K562 (cell line): ENCODE results near the gene ARSD. TPM values are rescaled to one million over a fixed set of nuclear protein-coding genes. Genes with fewer than 3 reads are reported as not detected.

Source experiments
- ADNP ChIP-seq: fragments of 200-800 bp; sonication (Bioruptor generic); IDR thresholded peaks from 2 replicates; pipeline ENCODE4 v1.6.1; 2016; ENCODE audit warnings: missing genetic modification characterization, missing compliant biosample characterization
- MGA ChIP-seq: fragments of 450-650 bp; IDR thresholded peaks from 2 replicates; pipeline ENCODE4 v1.6.1; 2016; ENCODE audit warnings: mild to moderate bottlenecking, moderate library complexity
- NCOA1 ChIP-seq: fragments of 450-650 bp; IDR thresholded peaks from 2 replicates; pipeline ENCODE4 v1.6.1; 2016; ENCODE audit warnings: low read depth
- SRSF7 ChIP-seq: fragments of 200-400 bp; formaldehyde crosslinking; optimal IDR thresholded peaks from 2 replicates; pipeline ENCODE3; 2017; ENCODE audit warnings: mild to moderate bottlenecking, low read depth, low read length
- STAT5A ChIP-seq: IDR thresholded peaks from 2 replicates; pipeline ENCODE4 v1.6.1; 2012; ENCODE audit warnings: low read length, inconsistent platforms, borderline replicate concordance
- ZNF143 ChIP-seq: sonication (generic); formaldehyde crosslinking; IDR thresholded peaks from 2 replicates; pipeline ENCODE4 v1.9.0; 2022; ENCODE audit warnings: mild to moderate bottlenecking, missing genetic modification reagents
- ZNF586 ChIP-seq: fragments of 450-650 bp; formaldehyde crosslinking; conservative IDR thresholded peaks from 2 replicates; pipeline ENCODE4 v1.4.0; 2020; ENCODE audit warnings: mild to moderate bottlenecking, moderate library complexity
- polyA plus RNA-seq, 8 experiments: library from polyadenylated mRNA; depleted of rRNA in 4 of 8; stranded (reverse) in 5 of 8; unstranded in 3 of 8; fragments of >200 nt; fragmentation: Nextera tagmentation in 2 of 8; fragmentation: Illumina TruSeq in 1 of 8; extraction: Ambion mirVana in 2 of 8; extraction: Trizol in 1 of 8; gene quantifications; 2 replicates each; pipeline versions ENCODE4 v1.2.1 to v1.2.3, GENCODE V29; 2011 to 2014; ENCODE audit warnings: inconsistent platforms in 1 of 8, missing spikeins in 1 of 8
- total RNA-seq, 7 experiments: library from RNA; depleted of rRNA in 6 of 7; stranded (reverse); fragments of >200 nt in 6 of 7; fragmentation: Illumina TruSeq in 2 of 7; extraction: Trizol in 2 of 7; gene quantifications; 2 replicates each; pipeline versions ENCODE4 v1.2.1 to v1.2.3, GENCODE V29; 2011 to 2021; ENCODE audit warnings: low replicate concordance in 1 of 7
- TF ChIP-seq, protein P1 (sequence below): sonication (generic); formaldehyde crosslinking; IDR thresholded peaks from 2 replicates; pipeline ENCODE4 v1.8.0; 2023; ENCODE audit warnings: missing genetic modification reagents, mild to moderate bottlenecking, borderline replicate concordance

The ARSD gene
- total and polyA plus RNA-seq, 9 of the 15 experiments (the other 6 are each of a cell fraction or from before 2014, with no cell fraction given): 0.05 to 0.23 (median 0.09) TPM; not detected in 1

DNA sequence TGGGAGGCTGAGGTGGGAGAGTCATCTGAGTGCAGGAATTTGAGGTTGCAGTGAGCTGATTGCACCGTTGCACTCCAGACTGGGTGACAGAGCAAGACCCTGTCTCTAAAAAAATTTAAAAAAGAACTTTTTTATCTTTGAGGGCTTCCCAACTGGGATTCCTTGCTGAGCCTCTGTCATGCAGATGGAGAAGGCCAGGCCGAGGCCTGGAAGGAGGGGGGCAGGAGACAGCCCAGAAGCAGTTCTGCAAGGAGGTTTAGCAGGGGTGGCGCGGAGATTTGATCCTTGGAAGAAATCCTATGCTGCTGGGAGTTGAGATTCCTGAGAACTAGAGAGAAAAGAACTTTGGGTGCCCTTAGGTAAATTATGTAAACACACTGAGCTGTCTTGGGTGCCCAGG lies 2.5 kb upstream of the ARSD start (continued):
- TF ChIP-seq, protein P1, sequence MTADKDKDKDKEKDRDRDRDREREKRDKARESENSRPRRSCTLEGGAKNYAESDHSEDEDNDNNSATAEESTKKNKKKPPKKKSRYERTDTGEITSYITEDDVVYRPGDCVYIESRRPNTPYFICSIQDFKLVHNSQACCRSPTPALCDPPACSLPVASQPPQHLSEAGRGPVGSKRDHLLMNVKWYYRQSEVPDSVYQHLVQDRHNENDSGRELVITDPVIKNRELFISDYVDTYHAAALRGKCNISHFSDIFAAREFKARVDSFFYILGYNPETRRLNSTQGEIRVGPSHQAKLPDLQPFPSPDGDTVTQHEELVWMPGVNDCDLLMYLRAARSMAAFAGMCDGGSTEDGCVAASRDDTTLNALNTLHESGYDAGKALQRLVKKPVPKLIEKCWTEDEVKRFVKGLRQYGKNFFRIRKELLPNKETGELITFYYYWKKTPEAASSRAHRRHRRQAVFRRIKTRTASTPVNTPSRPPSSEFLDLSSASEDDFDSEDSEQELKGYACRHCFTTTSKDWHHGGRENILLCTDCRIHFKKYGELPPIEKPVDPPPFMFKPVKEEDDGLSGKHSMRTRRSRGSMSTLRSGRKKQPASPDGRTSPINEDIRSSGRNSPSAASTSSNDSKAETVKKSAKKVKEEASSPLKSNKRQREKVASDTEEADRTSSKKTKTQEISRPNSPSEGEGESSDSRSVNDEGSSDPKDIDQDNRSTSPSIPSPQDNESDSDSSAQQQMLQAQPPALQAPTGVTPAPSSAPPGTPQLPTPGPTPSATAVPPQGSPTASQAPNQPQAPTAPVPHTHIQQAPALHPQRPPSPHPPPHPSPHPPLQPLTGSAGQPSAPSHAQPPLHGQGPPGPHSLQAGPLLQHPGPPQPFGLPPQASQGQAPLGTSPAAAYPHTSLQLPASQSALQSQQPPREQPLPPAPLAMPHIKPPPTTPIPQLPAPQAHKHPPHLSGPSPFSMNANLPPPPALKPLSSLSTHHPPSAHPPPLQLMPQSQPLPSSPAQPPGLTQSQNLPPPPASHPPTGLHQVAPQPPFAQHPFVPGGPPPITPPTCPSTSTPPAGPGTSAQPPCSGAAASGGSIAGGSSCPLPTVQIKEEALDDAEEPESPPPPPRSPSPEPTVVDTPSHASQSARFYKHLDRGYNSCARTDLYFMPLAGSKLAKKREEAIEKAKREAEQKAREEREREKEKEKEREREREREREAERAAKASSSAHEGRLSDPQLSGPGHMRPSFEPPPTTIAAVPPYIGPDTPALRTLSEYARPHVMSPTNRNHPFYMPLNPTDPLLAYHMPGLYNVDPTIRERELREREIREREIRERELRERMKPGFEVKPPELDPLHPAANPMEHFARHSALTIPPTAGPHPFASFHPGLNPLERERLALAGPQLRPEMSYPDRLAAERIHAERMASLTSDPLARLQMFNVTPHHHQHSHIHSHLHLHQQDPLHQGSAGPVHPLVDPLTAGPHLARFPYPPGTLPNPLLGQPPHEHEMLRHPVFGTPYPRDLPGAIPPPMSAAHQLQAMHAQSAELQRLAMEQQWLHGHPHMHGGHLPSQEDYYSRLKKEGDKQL (CRISPR knock-in tag): no peak
- TF ChIP-seq SRSF7 (no peak), ZNF143 (CRISPR knock-in tag) (no peak), ADNP (tag) (no peak), STAT5A (no peak), MGA (no peak), ZNF586 (CRISPR knock-in tag) (no peak), NCOA1 (no peak)
